ENCODE measurements around the gene YBX3. TPM values are rescaled to one million over a fixed set of nuclear protein-coding genes. Genes with fewer than 3 reads are reported as not detected.
A peak's percentile ranks its signal among the peaks of the same experiment; 100 is the strongest.

YBX3 gene
- total and polyA plus RNA-seq, 2 of the 13 experiments (the other 11 are each of a cell fraction or from before 2014, with no cell fraction given): 77.5 to 99.6 TPM

DNA sequence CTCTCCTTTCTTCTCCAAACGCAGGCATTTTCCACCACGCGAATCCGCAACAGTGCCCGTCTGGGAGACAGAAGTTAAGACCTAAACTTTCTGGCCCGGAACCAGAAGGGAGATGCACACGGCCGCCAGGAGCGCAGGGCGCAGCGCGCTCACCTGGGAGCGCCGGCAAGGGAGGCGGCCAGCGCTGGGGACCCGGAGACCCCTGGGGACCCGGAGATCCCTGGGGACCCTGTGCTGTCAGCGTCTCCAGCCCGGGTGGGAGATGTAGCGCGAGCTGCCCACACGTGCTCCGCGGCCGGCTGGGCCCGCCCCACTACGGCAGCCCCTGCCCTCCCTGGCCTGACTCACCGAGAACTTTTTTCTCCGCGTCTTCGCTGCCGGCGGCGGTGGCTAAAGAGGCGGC is 620 bp downstream of the YBX3 start (continued):
- TF ChIP-seq, protein P1, sequence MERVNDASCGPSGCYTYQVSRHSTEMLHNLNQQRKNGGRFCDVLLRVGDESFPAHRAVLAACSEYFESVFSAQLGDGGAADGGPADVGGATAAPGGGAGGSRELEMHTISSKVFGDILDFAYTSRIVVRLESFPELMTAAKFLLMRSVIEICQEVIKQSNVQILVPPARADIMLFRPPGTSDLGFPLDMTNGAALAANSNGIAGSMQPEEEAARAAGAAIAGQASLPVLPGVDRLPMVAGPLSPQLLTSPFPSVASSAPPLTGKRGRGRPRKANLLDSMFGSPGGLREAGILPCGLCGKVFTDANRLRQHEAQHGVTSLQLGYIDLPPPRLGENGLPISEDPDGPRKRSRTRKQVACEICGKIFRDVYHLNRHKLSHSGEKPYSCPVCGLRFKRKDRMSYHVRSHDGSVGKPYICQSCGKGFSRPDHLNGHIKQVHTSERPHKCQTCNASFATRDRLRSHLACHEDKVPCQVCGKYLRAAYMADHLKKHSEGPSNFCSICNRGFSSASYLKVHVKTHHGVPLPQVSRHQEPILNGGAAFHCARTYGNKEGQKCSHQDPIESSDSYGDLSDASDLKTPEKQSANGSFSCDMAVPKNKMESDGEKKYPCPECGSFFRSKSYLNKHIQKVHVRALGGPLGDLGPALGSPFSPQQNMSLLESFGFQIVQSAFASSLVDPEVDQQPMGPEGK (CRISPR knock-in tag; IDR thresholded peaks at IDR 0.05): peak; percentile 12; the same call in 1 of the 2 replicates
- TF ChIP-seq, protein P2, sequence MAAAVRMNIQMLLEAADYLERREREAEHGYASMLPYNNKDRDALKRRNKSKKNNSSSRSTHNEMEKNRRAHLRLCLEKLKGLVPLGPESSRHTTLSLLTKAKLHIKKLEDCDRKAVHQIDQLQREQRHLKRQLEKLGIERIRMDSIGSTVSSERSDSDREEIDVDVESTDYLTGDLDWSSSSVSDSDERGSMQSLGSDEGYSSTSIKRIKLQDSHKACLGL (CRISPR knock-in tag; IDR thresholded peaks at IDR 0.05): peak; percentile 16; the same call in 1 of the 2 replicates
- TF ChIP-seq SRY (CRISPR knock-in tag; IDR thresholded peaks at IDR 0.05): 0 out of 2 replicates have a peak, but pooled peaks have one; percentile 13
- peak; percentile 55; the same call in 1 of the 2 replicates for TF ChIP-seq HES4 (CRISPR knock-in tag; IDR thresholded peaks at IDR 0.05; ENCODE audit: borderline replicate concordance)
- TF ChIP-seq PITX1 (CRISPR knock-in tag; IDR thresholded peaks at IDR 0.05): no peak
- TF ChIP-seq, protein P3, sequence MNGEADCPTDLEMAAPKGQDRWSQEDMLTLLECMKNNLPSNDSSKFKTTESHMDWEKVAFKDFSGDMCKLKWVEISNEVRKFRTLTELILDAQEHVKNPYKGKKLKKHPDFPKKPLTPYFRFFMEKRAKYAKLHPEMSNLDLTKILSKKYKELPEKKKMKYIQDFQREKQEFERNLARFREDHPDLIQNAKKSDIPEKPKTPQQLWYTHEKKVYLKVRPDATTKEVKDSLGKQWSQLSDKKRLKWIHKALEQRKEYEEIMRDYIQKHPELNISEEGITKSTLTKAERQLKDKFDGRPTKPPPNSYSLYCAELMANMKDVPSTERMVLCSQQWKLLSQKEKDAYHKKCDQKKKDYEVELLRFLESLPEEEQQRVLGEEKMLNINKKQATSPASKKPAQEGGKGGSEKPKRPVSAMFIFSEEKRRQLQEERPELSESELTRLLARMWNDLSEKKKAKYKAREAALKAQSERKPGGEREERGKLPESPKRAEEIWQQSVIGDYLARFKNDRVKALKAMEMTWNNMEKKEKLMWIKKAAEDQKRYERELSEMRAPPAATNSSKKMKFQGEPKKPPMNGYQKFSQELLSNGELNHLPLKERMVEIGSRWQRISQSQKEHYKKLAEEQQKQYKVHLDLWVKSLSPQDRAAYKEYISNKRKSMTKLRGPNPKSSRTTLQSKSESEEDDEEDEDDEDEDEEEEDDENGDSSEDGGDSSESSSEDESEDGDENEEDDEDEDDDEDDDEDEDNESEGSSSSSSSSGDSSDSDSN (CRISPR knock-in tag; IDR thresholded peaks at IDR 0.05): peak; percentile 58; the same call in 1 of the 2 replicates
- peak; percentile 80 for TF ChIP-seq ZNF501 (CRISPR knock-in tag; IDR thresholded peaks at IDR 0.05)
- TF ChIP-seq HNRNPLL (IDR thresholded peaks at IDR 0.05; ENCODE audit: low read depth, low read length, poor library complexity, severe bottlenecking): peak; percentile 93
- TF ChIP-seq TBX2 (CRISPR knock-in tag; IDR thresholded peaks at IDR 0.05; ENCODE audit: borderline replicate concordance): 0 out of 2 replicates have a peak, but pooled peaks have one; percentile 17
- peak; percentile 52; the same call in 1 of the 2 replicates for TF ChIP-seq ZNF547 (CRISPR knock-in tag; IDR thresholded peaks at IDR 0.05)
- TF ChIP-seq, protein P4, sequence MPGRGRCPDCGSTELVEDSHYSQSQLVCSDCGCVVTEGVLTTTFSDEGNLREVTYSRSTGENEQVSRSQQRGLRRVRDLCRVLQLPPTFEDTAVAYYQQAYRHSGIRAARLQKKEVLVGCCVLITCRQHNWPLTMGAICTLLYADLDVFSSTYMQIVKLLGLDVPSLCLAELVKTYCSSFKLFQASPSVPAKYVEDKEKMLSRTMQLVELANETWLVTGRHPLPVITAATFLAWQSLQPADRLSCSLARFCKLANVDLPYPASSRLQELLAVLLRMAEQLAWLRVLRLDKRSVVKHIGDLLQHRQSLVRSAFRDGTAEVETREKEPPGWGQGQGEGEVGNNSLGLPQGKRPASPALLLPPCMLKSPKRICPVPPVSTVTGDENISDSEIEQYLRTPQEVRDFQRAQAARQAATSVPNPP (CRISPR knock-in tag; IDR thresholded peaks at IDR 0.05): no peak
- 0 out of 2 replicates have a peak, but pooled peaks have one; percentile 39 for TF ChIP-seq ZNF563 (CRISPR knock-in tag; IDR thresholded peaks at IDR 0.05)
- TF ChIP-seq NFATC3 (CRISPR knock-in tag; IDR thresholded peaks at IDR 0.05): 0 out of 2 replicates have a peak, but pooled peaks have one; percentile 61
- peak; percentile 40; the same call in 1 of the 2 replicates for TF ChIP-seq ZNF670 (CRISPR knock-in tag; IDR thresholded peaks at IDR 0.05; ENCODE audit: borderline replicate concordance)
- no peak for TF ChIP-seq ZNF33A (CRISPR knock-in tag; IDR thresholded peaks at IDR 0.05; ENCODE audit: borderline replicate concordance)
- 0 out of 2 replicates have a peak, but pooled peaks have one; percentile 4 for TF ChIP-seq POLR2AphosphoS5 (IDR thresholded peaks at IDR 0.05; ENCODE audit: low read depth, low read length)
- TF ChIP-seq, protein P5, sequence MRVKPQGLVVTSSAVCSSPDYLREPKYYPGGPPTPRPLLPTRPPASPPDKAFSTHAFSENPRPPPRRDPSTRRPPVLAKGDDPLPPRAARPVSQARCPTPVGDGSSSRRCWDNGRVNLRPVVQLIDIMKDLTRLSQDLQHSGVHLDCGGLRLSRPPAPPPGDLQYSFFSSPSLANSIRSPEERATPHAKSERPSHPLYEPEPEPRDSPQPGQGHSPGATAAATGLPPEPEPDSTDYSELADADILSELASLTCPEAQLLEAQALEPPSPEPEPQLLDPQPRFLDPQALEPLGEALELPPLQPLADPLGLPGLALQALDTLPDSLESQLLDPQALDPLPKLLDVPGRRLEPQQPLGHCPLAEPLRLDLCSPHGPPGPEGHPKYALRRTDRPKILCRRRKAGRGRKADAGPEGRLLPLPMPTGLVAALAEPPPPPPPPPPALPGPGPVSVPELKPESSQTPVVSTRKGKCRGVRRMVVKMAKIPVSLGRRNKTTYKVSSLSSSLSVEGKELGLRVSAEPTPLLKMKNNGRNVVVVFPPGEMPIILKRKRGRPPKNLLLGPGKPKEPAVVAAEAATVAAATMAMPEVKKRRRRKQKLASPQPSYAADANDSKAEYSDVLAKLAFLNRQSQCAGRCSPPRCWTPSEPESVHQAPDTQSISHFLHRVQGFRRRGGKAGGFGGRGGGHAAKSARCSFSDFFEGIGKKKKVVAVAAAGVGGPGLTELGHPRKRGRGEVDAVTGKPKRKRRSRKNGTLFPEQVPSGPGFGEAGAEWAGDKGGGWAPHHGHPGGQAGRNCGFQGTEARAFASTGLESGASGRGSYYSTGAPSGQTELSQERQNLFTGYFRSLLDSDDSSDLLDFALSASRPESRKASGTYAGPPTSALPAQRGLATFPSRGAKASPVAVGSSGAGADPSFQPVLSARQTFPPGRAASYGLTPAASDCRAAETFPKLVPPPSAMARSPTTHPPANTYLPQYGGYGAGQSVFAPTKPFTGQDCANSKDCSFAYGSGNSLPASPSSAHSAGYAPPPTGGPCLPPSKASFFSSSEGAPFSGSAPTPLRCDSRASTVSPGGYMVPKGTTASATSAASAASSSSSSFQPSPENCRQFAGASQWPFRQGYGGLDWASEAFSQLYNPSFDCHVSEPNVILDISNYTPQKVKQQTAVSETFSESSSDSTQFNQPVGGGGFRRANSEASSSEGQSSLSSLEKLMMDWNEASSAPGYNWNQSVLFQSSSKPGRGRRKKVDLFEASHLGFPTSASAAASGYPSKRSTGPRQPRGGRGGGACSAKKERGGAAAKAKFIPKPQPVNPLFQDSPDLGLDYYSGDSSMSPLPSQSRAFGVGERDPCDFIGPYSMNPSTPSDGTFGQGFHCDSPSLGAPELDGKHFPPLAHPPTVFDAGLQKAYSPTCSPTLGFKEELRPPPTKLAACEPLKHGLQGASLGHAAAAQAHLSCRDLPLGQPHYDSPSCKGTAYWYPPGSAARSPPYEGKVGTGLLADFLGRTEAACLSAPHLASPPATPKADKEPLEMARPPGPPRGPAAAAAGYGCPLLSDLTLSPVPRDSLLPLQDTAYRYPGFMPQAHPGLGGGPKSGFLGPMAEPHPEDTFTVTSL (CRISPR knock-in tag; IDR thresholded peaks at IDR 0.05; ENCODE audit: borderline replicate concordance): 0 out of 2 replicates have a peak, but pooled peaks have one; percentile 17

Measured in HepG2 (cell line).